GM12874 (cell line): ENCODE measurements around the gene AMBRA1.

ENCODE experiments used
- TF ChIP-seq, protein P1 (sequence below): IDR thresholded peaks from 2 replicates; pipeline ENCODE4 v1.5.1; 2011; ENCODE audit warnings: low read depth, mild to moderate bottlenecking, control low read depth, low read length, moderate library complexity; ENCODE audit not compliant: insufficient read depth

The AMBRA1 gene

DNA sequence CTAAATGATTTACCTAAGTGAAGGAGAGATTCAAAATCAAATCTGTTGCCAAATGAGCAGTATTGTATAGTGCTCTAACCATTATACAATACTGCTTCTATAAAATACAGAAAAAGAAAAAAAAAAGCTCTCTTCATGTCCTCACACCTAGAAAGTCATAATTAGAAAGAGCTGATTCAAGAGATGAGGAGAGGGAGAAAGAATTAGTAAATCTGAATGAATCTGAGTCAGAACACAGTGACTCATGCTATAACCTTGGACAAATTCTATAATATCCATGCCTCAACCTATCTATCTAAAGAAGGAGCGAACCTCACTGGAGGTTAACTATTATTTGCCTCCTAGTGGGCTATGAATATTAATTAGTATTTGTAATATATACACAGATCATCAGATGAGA, 29.4 kb downstream of the AMBRA1 start:
- TF ChIP-seq, protein P1, sequence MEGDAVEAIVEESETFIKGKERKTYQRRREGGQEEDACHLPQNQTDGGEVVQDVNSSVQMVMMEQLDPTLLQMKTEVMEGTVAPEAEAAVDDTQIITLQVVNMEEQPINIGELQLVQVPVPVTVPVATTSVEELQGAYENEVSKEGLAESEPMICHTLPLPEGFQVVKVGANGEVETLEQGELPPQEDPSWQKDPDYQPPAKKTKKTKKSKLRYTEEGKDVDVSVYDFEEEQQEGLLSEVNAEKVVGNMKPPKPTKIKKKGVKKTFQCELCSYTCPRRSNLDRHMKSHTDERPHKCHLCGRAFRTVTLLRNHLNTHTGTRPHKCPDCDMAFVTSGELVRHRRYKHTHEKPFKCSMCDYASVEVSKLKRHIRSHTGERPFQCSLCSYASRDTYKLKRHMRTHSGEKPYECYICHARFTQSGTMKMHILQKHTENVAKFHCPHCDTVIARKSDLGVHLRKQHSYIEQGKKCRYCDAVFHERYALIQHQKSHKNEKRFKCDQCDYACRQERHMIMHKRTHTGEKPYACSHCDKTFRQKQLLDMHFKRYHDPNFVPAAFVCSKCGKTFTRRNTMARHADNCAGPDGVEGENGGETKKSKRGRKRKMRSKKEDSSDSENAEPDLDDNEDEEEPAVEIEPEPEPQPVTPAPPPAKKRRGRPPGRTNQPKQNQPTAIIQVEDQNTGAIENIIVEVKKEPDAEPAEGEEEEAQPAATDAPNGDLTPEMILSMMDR, result no peak

- TF ChIP-seq, protein P1, result no peak
These were observed 31.3 kb downstream of the AMBRA1 start for GRCh38 chr11:46562527-46562926.

DNA sequence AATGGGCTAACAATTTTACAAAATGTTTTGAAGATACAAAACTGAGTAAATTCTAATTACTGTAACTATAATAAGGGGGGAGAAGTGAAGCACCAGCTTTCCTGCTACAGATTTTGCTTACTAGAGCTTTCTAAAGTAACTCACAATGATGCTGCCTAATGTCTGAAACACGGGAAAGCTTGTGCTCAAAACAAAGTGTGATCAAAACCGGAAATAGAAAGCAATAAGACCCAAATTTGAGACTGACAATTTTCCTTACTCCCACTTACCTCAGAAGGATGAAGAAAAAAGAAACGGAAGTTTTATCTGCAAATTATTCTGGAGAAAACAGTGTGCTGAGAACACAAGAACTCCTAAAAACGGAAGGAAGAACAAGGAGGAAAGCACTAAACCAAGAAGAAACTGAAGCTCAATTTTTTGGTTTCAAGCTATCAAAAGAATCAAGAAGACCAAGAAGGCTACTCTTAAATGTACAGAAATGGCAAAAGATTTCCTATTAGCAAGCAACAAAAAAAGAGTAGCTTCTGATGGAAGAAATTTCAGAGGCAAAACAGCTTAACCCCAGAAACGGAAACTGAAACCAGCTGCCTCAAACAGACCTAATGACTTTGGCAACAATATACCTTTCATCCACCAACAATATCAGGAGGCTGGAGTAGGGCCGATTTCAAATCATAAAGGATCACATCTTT, 33.4 kb downstream of the AMBRA1 start:
- TF ChIP-seq, protein P1, result no peak

DNA sequence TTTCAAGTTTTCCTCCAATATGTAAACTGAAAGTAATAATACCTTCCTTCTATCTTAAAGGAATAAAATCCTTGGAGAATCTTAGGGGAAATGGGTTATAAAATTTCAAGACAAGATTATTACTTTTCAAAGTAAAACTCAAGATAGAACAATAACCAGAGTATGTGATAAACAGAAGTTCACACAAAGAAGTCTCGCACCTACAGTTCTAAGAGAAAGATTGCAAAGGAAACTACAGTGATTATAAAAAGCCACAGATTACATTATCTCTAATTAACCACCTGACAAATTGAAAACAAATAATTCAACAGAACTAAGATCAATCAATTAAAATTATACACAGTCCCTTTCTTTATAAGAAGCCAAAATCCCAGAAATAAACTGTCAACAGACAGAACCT, 34.0 kb downstream of the AMBRA1 start:
- TF ChIP-seq, protein P1, result no peak

DNA sequence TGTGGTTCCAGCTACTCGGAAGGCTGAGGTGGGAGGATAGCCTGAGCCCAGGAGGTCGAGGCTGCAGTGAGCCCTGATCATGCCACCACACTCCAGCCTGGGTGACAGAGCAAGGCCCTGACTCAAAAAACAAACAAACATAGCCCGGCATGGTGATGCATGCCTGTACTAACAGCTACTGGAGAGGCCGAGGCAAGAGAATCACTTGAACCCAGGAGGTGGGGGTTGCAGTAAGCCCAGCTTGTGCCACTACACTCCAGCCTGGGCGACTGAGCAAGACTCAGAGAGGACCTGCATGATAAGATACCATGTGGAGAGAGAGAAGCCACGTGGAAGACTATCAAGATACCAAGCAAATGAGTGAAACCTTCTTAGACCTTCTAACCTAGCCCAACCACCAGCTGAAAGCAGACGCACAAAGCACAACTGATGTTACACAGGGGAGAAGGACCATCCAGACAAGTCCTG, 36.1 kb downstream of the AMBRA1 start:
- TF ChIP-seq, protein P1, result no peak

DNA sequence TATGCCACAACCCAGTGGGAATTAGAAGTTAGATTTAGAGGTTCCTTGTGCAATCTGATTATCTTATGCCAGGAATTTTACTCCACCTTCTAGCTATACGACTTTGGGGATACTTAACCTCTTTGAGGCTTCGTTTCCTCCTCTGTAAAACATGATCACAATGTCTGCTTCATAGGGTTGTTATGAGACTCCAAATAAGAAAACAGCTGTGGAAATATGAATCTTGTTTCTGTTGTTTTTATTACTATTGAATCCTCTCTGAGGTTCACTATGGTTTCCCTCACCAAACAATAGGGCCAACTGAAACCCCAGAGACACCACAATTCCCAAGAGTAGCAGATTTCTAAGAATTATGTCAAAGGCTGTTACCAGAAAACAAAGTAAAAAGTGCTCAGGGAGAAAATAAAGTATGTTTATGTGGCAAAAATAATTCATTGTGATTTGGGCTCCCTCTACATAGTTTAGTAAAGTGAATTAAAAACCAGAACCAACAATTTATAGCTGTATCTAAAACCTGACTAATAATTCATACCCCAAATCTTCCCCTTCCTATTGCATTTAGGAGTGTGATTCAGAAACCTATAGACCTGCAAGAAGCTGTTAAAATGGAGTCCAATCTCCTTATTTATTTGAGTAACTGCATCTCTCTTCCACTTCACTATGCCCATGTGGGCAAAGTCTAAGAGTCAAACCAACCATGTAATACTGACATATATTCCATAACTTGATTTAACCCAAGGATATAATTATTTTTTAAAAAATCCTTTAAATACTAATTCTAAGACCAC, 38.4 kb downstream of the AMBRA1 start:
- TF ChIP-seq, protein P1, result no peak
